NB4 (cell line): Measurements from ENCODE around the gene CACNA2D3.
A peak's percentile ranks its signal among the peaks of the same experiment; 100 is the strongest.

ENCODE experiments used
- DNase-seq: peaks from one replicate; pipeline ENCODE4 v3.0.0; 2010; ENCODE audit warnings: low read depth
- H3K4me3 ChIP-seq: one replicate; pipeline ENCODE4 v1.5.1; 2011; ENCODE audit warnings: mild to moderate bottlenecking, low read depth, low read length, moderate library complexity
- MAX ChIP-seq: IDR thresholded peaks from 2 replicates; pipeline ENCODE4 v1.6.1; 2011; ENCODE audit warnings: low read depth, low read length
- MYC ChIP-seq: IDR thresholded peaks from 2 replicates; pipeline ENCODE4 v1.6.1; 2011; ENCODE audit warnings: low read depth, low read length
- POLR2A ChIP-seq: IDR thresholded peaks from 2 replicates; pipeline ENCODE4 v1.6.1; 2011; ENCODE audit warnings: mild to moderate bottlenecking; ENCODE audit not compliant: insufficient read length; ENCODE audit errors: extremely low read depth
- TF ChIP-seq, protein P1 (sequence below): IDR thresholded peaks from one replicate; pipeline ENCODE4 v1.5.1; 2012; ENCODE audit warnings: low read depth, low read length

CACNA2D3 gene

GRCh38 chr3:54139630-54140029, 17.3 kb downstream of the CACNA2D3 start:
- DNase-seq: no peak
- TF ChIP-seq MYC (no peak), MAX (no peak), POLR2A (no peak)
- TF ChIP-seq, protein P1, sequence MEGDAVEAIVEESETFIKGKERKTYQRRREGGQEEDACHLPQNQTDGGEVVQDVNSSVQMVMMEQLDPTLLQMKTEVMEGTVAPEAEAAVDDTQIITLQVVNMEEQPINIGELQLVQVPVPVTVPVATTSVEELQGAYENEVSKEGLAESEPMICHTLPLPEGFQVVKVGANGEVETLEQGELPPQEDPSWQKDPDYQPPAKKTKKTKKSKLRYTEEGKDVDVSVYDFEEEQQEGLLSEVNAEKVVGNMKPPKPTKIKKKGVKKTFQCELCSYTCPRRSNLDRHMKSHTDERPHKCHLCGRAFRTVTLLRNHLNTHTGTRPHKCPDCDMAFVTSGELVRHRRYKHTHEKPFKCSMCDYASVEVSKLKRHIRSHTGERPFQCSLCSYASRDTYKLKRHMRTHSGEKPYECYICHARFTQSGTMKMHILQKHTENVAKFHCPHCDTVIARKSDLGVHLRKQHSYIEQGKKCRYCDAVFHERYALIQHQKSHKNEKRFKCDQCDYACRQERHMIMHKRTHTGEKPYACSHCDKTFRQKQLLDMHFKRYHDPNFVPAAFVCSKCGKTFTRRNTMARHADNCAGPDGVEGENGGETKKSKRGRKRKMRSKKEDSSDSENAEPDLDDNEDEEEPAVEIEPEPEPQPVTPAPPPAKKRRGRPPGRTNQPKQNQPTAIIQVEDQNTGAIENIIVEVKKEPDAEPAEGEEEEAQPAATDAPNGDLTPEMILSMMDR: no peak
- no peak overlapping the region for H3K4me3 ChIP-seq

DNA sequence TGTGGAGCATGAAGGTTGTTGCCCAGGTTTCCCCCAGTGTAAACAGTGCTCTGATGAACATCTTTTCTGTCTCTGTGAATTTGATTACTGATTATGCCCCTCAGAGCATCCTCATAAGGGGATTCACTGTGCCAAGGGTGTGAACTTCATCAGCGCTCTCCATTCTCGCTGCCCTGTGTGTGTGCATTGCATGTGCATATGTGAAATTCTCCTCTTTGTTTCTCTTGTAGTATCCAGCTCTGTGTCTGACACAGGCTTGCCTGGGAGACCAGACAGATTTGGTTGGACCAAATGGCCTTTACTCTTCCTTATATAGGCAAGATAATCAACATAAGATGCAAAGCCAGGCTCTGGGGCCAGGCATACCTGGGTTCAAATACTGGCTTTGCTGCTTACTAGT, 21.9 kb downstream of the CACNA2D3 start:
- TF ChIP-seq, protein P1: no peak
- TF ChIP-seq POLR2A: no peak
- no peak for TF ChIP-seq MYC
- no peak for TF ChIP-seq MAX
- no peak overlapping the region for H3K4me3 ChIP-seq
- DNase-seq: no peak

GRCh38 chr3:54146506-54147239, 24.3 kb downstream of the CACNA2D3 start:
- TF ChIP-seq MAX (no peak), POLR2A (no peak), MYC (no peak)
- TF ChIP-seq, protein P1: peak; percentile 42
- H3K4me3 ChIP-seq: no peak overlapping the region
- DNase-seq: peak; percentile 31

GRCh38 chr3:54150864-54151467, 28.6 kb downstream of the CACNA2D3 start:
- TF ChIP-seq MAX: no peak
- no peak for TF ChIP-seq MYC
- TF ChIP-seq, protein P1: no peak
- TF ChIP-seq POLR2A: no peak

DNA sequence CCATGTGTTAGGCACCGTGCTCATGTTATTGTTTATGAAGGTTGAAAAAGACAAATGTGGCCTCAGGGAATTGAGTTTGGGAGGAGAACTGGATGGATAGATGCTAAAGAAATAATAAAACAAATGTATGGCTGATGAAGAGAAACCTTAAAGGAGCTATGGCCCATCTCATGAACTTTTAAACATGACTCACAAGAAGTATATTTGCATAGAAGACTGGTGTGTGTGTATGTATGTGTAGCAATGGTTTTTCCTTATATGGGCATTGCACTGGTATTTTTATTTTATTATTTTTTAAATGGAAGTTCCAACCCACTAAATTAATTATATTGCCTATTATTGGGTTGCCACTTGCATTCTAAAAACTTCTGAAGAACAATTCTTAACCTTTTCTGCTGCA, 31.1 kb downstream of the CACNA2D3 start:
- no peak for DNase-seq
- no peak for TF ChIP-seq POLR2A
- TF ChIP-seq, protein P1: no peak
- TF ChIP-seq MYC: no peak
- no peak for TF ChIP-seq MAX
- no peak overlapping the region for H3K4me3 ChIP-seq

More at GRCh38 chr3:54150864-54151467, 28.6 kb downstream of the CACNA2D3 start:
- DNase-seq: no peak
- no peak overlapping the region for H3K4me3 ChIP-seq
